Stimulated activated effector memory CD8-positive, alpha-beta T cell treated with anti-CD3 and anti-CD28 coated beads, Interleukin-12 subunit alpha, Interleukin-12 subunit beta, amount 100 ng/mL, for 72 hours (primary cell): ENCODE results near the gene CDX1.

Source experiments
- ATAC-seq: fragments of 150-1000 bp; cut with Tn5 transposase; 2 replicates; pipeline ENCODE4 v1.10.0; 2021
- DNase-seq, 2 donors: peaks; one replicate each; pipeline ENCODE4 v3.0.0; 2021 to 2022; ENCODE audit warnings: low spot score in 2 of 2
- H3K27ac Mint-ChIP-seq: one replicate; pipeline ENCODE4 v1.8.0; 2022; ENCODE audit warnings: mild to moderate bottlenecking, mixed read lengths
- H3K36me3 Mint-ChIP-seq: one replicate; pipeline ENCODE4 v1.8.0; 2022; ENCODE audit warnings: mild to moderate bottlenecking, mixed read lengths
- H3K4me1 Mint-ChIP-seq: one replicate; pipeline ENCODE4 v1.8.0; 2022; ENCODE audit warnings: mixed read lengths
- H3K4me3 Mint-ChIP-seq: one replicate; pipeline ENCODE4 v1.8.0; 2022; ENCODE audit warnings: mild to moderate bottlenecking, mixed read lengths
- H3K9me3 Mint-ChIP-seq: one replicate; pipeline ENCODE4 v1.8.0; 2022; ENCODE audit warnings: mixed read lengths

The CDX1 gene

DNA sequence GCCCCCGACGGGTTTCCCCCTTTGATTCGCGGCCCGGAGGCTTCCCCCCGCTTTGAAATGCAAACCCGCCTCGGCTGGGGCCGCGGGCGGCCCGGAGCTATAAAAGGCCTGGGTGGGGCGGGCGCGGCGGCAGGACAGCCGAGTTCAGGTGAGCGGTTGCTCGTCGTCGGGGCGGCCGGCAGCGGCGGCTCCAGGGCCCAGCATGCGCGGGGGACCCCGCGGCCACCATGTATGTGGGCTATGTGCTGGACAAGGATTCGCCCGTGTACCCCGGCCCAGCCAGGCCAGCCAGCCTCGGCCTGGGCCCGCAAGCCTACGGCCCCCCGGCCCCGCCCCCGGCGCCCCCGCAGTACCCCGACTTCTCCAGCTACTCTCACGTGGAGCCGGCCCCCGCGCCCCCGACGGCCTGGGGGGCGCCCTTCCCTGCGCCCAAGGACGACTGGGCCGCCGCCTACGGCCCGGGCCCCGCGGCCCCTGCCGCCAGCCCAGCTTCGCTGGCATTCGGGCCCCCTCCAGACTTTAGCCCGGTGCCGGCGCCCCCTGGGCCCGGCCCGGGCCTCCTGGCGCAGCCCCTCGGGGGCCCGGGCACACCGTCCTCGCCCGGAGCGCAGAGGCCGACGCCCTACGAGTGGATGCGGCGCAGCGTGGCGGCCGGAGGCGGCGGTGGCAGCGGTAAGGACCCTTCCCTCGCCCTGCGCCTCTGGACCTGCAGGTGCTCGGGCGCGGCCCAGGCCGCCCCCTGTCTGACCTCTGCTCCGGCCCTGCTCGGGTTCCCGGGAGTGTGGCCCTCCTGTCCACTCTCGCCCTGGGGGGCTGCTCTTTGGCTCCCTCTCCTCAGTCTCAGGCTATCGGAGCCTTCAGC is at the start of gene CDX1:
TSS of gene CDX1 (plus strand) at position 129 of the 862 bp plus-strand sequence. CDS start at position 228, 99 bp downstream.
- no peak within 1 kb of the TSS for H3K4me3 Mint-ChIP-seq
- no peak for DNase-seq

DNA sequence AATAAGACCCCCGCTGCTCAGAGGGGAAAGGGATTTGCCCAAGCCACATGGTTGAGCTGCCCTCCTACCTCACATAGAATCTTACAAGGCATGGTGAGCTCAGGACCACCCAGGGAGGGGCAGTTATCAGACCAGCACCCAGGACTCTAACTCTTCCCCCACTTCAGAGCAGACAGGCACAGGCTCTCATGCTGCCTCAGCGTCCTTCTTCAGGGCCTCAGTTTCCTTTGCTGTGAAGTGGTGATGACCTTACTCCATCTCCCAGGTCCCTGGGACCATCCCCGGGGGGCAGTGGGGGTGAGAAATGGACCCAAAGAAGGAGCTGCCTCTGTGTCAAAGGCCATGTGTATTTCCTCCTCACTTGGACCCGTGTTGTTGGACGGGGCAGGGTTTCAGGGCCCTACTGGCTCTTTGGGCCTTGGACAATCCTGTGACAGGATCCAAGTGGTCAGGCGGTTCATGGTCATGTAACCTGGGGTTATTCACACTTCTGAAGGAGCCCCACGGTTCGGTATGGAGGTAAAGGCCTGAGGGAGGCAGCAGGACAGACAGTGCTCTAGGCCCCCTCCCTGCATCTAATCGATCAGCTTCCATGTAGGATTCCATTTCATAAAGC is 48.5 kb upstream of the CDX1 start:
- no peak for DNase-seq
- no peaks in the 10 kb centered on the region for H3K9me3 Mint-ChIP-seq
- no peak overlapping the region for H3K4me3 Mint-ChIP-seq
- no peaks in the 10 kb centered on the region for H3K36me3 Mint-ChIP-seq
- H3K27ac Mint-ChIP-seq = no peak overlapping the region
- no peak for ATAC-seq
- peaks cover 6% of the 10 kb centered on the region for H3K4me1 Mint-ChIP-seq

More for the DNA sequence above, at the start of gene CDX1:
- H3K27ac Mint-ChIP-seq = no peak within 1 kb of the TSS
- ATAC-seq = no peak
- no peaks in the 10 kb centered on the region for H3K4me1 Mint-ChIP-seq
- no peaks in the 10 kb centered on the region for H3K9me3 Mint-ChIP-seq
- no peaks in the 10 kb centered on the region for H3K36me3 Mint-ChIP-seq

DNA sequence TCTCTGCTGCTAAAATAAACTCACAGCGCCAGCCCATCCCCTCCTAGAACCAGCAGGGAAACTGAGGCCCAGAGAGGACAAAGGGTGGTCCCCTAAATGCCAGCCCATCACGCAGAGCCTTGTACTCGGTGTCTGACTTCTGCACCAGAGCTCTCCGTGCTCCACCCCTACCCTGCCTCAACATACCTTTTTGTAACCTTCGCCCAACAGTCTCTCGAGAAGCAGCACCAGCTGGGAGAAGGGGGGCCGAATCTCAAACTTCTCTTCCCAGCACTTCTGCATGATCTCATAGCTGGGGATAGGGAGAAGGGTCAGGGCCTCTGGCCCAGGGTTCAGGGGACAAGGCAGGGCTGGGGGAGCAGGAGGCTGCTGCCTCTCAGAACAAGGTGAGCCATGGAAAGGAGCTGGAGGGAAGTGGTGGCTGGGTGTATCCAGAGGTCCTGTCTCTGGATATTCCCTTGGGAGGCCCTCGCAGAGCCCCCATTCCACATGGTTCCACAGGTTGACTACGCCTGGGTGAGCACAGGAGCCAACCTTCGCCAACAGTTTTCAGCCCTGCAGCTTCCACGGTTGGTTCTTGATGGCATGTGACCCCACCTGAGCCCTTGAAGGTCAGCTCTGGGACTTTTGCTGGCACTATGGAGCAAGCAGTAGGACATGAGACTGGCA is 47.9 kb upstream of the CDX1 start:
- ATAC-seq (no peak), DNase-seq (no peak)
- H3K9me3 Mint-ChIP-seq = no peaks in the 10 kb centered on the region
- no peak overlapping the region for H3K4me3 Mint-ChIP-seq
- H3K27ac Mint-ChIP-seq = no peak overlapping the region
- no peaks in the 10 kb centered on the region for H3K36me3 Mint-ChIP-seq
- peaks cover 6% of the 10 kb centered on the region for H3K4me1 Mint-ChIP-seq

DNA sequence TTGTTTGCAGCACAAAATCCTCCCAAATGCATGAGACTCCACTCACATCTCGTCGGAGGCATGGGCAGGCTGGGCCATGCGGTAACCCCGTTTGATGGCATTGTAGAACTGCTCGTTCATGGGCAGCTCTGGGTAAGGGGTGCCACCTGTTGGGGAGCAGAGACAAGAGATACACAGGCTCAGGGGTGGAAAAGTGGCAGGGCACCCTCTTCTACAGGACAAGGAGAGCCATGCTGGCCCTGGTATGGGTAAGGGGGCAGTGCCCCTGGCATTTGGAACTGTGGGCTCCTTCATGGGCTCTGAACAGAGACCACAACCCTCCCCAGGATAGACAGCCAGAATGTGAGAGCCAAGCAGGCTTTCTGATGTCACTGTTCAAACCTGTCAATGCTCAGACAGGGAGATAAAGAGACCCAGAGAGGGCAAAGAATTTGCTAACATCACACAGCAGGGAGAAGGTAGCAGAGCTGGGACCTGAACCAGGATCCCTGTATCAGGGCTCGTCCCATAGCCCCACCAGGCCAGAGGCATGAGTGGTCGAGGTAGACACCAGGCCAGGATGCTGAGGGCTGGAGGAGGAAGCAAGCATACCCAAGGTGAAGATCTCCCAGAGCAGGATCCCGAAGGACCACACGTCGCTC is 47.0 kb upstream of the CDX1 start:
- DNase-seq (no peak), ATAC-seq (no peak)
- Mint-ChIP-seq H3K36me3 (no peaks in the 10 kb centered on the region), H3K27ac (peak overlapping the region; percentile 70), H3K4me3 (no peak overlapping the region), H3K9me3 (no peaks in the 10 kb centered on the region), H3K4me1 (peaks cover 6% of the 10 kb centered on the region)

DNA sequence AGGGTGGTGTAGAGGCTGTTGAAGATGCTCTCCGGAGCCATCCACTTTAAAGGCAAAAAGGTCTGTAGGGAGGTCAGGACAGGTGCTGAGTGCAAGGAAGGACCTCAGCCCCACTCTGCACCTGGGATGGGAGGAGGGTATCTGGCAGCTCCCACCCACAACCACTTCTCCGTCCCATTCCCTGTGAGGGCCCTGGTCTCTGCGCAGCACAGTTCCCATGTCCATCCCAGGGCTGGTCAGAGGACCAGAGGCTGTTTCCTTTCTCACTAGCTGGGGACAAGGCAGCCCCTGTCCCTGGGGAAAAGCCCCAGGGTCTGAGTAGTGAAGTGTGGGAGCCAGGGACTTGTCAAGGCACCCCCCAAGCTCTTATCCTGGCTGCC is 46.5 kb upstream of the CDX1 start:
- Mint-ChIP-seq H3K27ac (peak overlapping the region; percentile 70), H3K4me3 (no peak overlapping the region)
- ATAC-seq = peak; percentile 5

DNA sequence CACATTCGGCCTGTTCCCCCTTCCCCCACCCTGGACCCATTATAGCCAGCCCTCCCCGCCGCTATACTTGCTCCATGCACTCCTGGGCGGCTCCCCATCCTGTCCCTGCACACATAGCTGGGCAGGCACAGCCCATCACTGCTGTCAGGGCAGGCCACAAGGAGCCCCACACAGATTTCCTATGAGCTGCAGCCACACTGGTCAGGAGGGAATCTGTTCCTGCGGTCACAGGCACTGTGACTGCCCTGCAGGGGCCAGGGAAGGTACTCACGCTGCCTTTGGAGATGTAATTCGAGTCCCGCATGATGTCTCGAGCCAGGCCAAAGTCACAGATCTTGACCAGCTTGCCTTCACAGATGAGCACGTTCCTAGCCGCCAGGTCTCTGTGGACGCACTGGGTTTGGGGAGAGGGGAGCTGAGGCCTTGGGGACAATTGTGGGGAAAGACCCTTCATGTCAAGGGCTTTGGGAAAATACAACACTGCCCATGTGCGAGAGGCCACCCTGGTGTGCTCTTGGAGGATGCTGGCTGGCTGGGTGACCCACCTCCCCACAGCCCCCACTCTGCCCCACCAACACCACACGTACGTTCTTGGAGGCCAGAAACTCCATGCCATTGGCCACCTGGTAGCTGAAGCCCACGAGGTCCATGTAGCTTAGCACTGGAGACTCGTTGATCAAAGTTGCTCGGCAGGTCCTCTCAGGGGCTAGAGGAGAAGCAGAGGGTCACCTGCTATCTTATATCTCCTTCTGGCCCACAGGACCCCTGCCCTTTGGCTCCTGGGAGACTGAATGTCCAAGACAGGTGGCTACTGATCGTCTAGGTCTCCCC is 45.7 kb upstream of the CDX1 start:
- H3K9me3 Mint-ChIP-seq = no peaks in the 10 kb centered on the region
- H3K4me1 Mint-ChIP-seq = peaks cover 6% of the 10 kb centered on the region
- no peaks in the 10 kb centered on the region for H3K36me3 Mint-ChIP-seq
- ATAC-seq (no peak), DNase-seq (no peak)
- H3K27ac Mint-ChIP-seq = no peak overlapping the region
- no peak overlapping the region for H3K4me3 Mint-ChIP-seq

More for the DNA sequence above, 46.5 kb upstream of the CDX1 start:
- Mint-ChIP-seq H3K4me1 (peaks cover 6% of the 10 kb centered on the region), H3K36me3 (no peaks in the 10 kb centered on the region), H3K9me3 (no peaks in the 10 kb centered on the region)
- DNase-seq = no peak

DNA sequence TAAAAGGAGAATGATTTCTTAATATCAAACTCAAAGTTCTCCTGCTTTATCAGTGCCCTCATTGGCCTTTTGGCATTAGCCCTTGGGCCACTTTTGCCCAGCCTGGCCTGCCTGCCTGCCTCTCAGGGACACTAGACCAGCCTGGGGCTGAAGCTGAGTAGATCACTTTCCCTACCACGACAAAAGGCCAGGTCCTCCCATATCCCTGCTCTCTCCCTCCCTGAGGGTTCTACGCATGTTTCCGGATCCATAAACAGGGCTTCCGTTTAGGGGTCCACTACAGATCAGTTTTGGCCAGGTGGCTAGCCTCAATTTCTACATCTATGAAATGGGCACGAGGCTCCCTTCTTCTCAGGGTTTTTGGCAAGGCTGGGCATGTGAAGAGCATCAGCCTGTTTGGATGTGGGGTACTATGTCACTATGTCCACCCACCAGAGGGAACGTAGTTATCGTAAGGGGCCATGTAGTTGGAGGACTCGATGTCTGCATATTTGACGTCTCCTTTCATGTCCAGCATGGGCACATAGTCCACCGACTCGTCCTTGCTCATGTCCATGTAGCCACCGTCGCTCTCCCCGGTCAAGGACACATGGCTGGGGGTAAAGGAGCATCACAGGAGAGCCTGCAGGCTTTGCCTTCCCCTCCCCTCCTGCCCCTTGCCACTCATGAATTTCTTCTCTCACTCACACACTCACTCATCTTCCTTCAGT is 45.0 kb upstream of the CDX1 start:
- no peaks in the 10 kb centered on the region for H3K36me3 Mint-ChIP-seq
- H3K4me1 Mint-ChIP-seq = peaks cover 6% of the 10 kb centered on the region
- DNase-seq (no peak), ATAC-seq (no peak)
- H3K9me3 Mint-ChIP-seq = no peaks in the 10 kb centered on the region
- peak overlapping the region; percentile 2 for H3K27ac Mint-ChIP-seq
- H3K4me3 Mint-ChIP-seq = no peak overlapping the region

DNA sequence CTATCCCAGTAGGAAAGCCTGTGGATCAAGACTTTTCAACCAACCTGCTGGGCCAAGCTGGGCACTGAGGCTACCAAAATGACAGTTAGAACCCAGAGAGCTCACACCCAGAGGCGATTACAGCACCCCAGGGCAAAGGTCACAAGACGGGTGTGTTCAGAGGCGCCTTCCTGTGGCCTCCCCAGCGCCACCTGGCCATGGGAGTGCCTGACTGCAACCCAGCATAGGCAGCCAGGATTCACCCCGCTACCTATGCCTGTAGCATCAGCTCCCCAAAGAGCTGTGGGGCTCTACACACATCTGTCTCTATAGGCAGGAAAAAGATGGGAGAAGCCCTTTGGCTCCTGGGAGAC is 44.4 kb upstream of the CDX1 start:
- ATAC-seq (peak; percentile 57), DNase-seq (no peak)
- H3K27ac Mint-ChIP-seq = peak overlapping the region; percentile 2
- peaks cover 6% of the 10 kb centered on the region for H3K4me1 Mint-ChIP-seq
- H3K36me3 Mint-ChIP-seq = no peaks in the 10 kb centered on the region
- H3K9me3 Mint-ChIP-seq = no peaks in the 10 kb centered on the region
- no peak overlapping the region for H3K4me3 Mint-ChIP-seq

DNA sequence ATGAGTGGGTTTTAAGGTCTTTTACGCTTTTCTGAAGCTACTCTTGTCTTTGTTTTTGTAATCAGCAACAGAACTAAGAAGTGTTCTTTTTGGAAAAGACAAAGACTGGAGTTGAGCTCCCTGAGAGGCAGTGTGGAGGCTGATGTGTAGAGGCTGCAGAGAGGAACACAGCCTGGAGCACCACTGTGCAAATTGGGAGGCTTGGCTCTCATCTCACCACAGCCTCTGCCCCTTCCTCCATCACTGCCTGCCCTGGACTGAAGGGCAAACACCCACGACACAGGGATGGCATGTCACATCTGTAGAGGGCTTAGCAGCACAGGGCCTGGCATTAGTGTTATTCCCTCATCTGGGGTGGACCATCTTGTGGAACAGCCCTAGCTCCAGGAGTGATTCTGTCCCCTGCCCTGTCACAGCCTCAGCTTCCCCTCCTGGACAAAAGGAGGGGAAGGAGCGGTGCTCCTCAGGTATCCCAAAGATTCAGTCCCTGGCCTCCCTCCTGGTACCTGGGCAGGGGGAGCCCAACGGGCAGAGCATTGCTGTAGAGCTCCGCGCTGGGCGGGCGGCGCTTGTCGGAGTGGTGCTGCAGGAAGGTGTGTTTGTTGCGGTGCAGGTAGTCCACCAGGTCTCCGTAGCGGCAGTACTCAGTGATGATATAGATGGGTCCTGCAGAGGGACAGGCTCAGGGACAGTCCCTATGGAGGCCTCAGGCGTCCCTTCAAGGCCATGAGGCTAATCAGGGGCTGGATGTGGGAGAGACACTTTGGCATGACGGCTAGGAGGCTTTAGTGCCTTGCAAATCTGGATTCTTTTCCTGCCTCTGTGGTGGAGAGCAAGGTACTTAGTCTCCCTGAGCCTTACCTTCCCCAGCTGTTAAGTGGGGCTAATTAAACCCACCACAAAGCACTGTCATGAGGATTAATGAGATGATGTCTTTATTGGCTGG is 43.8 kb upstream of the CDX1 start:
- Mint-ChIP-seq H3K36me3 (no peaks in the 10 kb centered on the region), H3K27ac (no peak overlapping the region), H3K4me3 (no peak overlapping the region), H3K4me1 (peaks cover 6% of the 10 kb centered on the region), H3K9me3 (no peaks in the 10 kb centered on the region)
- no peak for ATAC-seq
- DNase-seq = no peak

DNA sequence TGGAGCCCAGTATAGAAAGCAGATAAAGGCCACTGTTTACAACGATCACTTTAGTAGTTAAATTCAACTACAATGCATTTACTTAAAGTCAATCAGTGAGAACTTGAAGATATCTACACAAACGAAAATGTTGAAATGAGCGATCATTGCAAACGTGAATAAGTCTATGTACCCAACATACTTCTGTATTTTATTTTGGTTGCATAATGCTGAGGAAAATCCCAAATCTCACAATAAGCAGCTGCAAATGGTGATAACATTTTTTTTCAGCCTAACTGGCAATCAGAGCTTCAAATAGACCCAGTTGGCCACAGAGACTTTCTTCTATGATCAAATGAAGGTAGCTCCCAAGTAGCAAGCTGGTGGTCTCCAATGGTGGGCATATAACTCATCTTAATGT is 43.0 kb upstream of the CDX1 start:
- Mint-ChIP-seq H3K9me3 (no peaks in the 10 kb centered on the region), H3K4me1 (peaks cover 6% of the 10 kb centered on the region), H3K36me3 (no peaks in the 10 kb centered on the region), H3K27ac (no peak overlapping the region), H3K4me3 (no peak overlapping the region)
- no peak for ATAC-seq
- no peak for DNase-seq

DNA sequence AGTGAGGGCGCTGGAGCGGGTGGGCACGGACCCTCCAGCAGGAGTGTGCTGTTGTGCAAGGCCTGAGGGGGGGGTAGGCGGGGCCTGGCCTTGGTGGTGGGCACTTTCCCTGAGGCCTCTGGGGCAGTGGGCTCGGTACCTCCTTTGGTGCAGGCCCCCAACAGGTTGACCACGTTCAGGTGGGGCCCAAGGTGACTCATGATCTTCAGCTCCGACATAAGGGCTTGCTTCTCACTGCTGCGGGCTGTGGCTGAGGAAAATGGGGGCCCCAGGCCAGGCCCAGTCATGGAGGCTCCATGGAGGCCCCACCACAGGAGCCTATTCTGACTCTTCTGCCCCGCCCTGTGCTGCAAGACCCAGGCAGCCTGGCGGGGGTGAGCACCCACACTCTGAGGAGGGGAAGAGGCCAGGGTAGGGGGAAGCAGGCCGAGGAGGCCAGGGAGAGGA is 42.4 kb upstream of the CDX1 start:
- no peak overlapping the region for H3K27ac Mint-ChIP-seq
- ATAC-seq (no peak), DNase-seq (no peak)
- no peaks in the 10 kb centered on the region for H3K9me3 Mint-ChIP-seq
- H3K36me3 Mint-ChIP-seq = no peaks in the 10 kb centered on the region
- peaks cover 6% of the 10 kb centered on the region for H3K4me1 Mint-ChIP-seq
- no peak overlapping the region for H3K4me3 Mint-ChIP-seq

DNA sequence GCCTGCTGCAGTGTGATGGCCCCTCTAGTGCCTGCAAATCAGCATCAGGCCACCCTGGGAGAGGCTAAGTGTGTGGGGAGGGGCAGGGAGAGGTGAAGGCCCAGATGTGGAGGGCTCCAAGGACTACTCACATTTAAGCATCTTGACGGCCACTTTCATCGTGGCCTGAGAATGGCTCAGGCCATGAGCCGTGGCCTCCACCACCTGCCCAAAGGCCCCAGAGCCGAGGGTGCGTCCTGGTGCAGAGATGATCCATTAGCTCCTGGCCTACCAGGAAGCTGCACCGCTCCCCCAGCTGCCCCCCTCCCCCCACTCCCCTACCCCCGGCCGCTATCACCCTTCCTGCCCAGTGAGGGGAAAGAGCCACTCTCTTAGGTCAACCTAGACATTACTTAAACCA is 42.0 kb upstream of the CDX1 start:
- peaks cover 6% of the 10 kb centered on the region for H3K4me1 Mint-ChIP-seq
- DNase-seq (no peak), ATAC-seq (no peak)
- H3K4me3 Mint-ChIP-seq = no peak overlapping the region
- H3K9me3 Mint-ChIP-seq = no peaks in the 10 kb centered on the region
- H3K27ac Mint-ChIP-seq = peak overlapping the region; percentile 56
- H3K36me3 Mint-ChIP-seq = no peaks in the 10 kb centered on the region

DNA sequence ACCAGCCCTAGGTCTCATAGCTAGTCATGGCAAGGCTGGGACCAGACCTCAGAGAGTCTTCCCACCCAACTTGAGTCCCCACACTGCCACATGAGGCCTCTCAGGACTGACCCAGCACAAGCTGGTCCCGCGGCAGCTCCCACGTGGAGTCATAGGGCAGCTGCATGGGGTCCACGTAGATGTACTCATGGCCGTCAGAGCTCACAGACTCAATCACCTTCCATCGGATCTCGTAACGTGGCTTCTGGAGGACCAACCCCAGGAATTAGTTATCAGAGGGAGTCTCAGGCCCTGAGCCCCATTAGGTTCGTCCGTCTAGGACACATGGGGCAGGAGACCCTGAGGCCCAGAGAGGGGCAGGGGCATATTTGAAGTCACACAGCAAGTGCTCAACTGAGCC is 41.2 kb upstream of the CDX1 start:
- Mint-ChIP-seq H3K9me3 (no peaks in the 10 kb centered on the region), H3K36me3 (no peaks in the 10 kb centered on the region), H3K4me3 (no peak overlapping the region), H3K27ac (peak overlapping the region; percentile 56), H3K4me1 (peaks cover 14% of the 10 kb centered on the region)
- ATAC-seq (no peak), DNase-seq (no peak)
